Activated naive CD8-positive, alpha-beta T cell (primary cell): ENCODE results near the gene SKOR1.

Experiments used
- H3K27ac Mint-ChIP-seq: one replicate; pipeline ENCODE4 v1.8.0; 2021; ENCODE audit warnings: mixed read lengths
- H3K27me3 Mint-ChIP-seq: one replicate; pipeline ENCODE4 v1.8.0; 2021; ENCODE audit warnings: mixed read lengths
- H3K36me3 Mint-ChIP-seq: one replicate; pipeline ENCODE4 v1.8.0; 2021; ENCODE audit warnings: mixed read lengths
- H3K4me1 Mint-ChIP-seq: one replicate; pipeline ENCODE4 v1.8.0; 2021; ENCODE audit warnings: low read depth, mixed read lengths
- H3K4me3 Mint-ChIP-seq: one replicate; pipeline ENCODE4 v1.8.0; 2021; ENCODE audit warnings: mild to moderate bottlenecking, mixed read lengths
- H3K9me3 Mint-ChIP-seq: one replicate; pipeline ENCODE4 v1.8.0; 2021; ENCODE audit warnings: low read depth, mixed read lengths

The SKOR1 gene

GRCh38 chr15:67820992-67821783 is 4.1 kb upstream of the SKOR1 start:
- Mint-ChIP-seq H3K27ac (no peak overlapping the region), H3K9me3 (no peaks in the 10 kb centered on the region), H3K36me3 (peaks cover 5% of the 10 kb centered on the region), H3K4me3 (no peak overlapping the region), H3K27me3 (peaks cover 42% of the 10 kb centered on the region), H3K4me1 (peaks cover 35% of the 10 kb centered on the region)

DNA sequence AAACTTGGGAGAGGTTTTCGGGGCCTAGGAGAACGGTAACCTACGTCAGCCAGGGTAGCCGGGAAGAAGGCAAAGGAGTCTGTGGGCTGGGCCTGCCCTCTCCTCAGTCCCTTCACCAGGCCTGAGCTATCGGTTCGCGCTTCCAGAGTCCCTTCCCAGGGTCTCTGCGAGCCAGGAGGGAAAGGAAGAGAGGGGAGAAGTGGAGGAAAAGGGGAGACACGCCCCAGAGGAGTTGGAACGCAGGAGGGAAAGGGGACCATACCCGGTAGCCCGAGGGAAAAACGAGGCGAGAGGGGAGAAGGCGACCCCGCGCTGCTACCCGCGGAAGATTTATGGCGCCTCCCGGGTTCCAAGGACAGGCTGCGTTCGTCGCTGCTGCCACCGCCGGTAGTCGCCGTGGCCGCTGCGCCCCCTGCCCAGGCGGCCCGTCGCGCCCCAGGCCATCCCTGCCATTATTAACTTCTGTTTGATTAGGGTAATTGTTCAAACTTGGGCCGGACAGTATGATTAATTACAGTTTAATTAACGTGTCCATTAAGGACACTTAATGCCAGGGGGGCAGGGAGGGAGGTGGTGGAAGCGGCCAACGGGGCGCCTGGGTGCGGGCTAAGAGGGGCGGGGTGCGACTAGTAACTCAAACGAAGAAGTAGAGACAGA is 3.4 kb upstream of the SKOR1 start:
- Mint-ChIP-seq H3K9me3 (no peaks in the 10 kb centered on the region), H3K4me1 (peaks cover 38% of the 10 kb centered on the region), H3K27ac (no peak overlapping the region), H3K27me3 (peaks cover 41% of the 10 kb centered on the region), H3K36me3 (peaks cover 2% of the 10 kb centered on the region), H3K4me3 (peak overlapping the region; percentile 59)

- Mint-ChIP-seq H3K27ac (no peak overlapping the region), H3K4me3 (peak overlapping the region; percentile 36), H3K9me3 (no peaks in the 10 kb centered on the region), H3K4me1 (peaks cover 38% of the 10 kb centered on the region), H3K36me3 (no peaks in the 10 kb centered on the region), H3K27me3 (peaks cover 40% of the 10 kb centered on the region)
Observed at GRCh38 chr15:67822537-67823313, 2.6 kb upstream of the SKOR1 start.

DNA sequence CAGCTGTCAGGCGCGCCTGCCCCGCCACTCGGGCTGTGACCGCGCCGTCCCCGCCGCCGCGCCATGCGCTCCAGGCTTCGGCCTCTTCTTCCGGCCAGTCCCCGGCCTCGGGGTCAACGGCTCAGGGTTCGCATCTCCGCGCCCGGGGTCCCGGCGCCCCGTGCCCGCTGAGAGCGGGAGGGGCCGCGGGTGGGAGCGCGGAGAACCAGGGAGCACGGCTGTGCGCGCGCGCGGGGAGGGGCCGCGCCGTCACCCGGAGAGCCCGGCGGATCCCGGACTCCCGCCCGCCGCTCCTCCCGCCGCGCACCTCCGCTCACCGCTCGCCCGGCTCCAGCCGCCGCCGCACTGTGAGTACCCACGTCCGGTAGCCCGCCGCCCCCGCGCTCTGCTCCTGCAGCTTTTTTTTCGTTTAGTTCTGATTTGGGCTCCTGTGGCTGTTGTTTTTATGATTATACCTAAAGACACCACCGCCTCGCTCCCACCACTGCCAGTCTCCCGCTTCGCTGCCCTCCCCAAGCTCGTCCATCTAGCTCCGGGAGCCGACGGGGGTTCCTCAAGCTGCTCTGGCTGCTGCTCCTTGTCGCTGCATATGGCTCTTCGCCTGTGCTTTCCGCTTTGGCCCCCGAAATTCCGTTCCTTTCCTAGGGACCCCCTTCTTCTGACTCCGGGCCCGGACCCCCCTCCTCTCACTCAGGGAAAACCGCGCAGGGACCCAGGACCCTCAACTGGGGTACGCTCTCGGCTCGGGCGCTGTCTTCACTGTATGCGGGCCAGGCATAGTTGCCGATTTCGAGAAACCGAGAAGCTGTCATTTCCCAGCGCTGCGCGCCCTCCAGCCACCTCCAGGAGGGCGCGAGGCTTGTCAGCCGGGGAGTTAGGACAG is 1.8 kb upstream of the SKOR1 start:
- Mint-ChIP-seq H3K27me3 (peaks cover 38% of the 10 kb centered on the region), H3K36me3 (no peaks in the 10 kb centered on the region), H3K4me1 (peaks cover 41% of the 10 kb centered on the region), H3K4me3 (peak overlapping the region; percentile 87), H3K27ac (no peak overlapping the region), H3K9me3 (no peaks in the 10 kb centered on the region)

GRCh38 chr15:67824197-67824968 is 926 bp upstream of the SKOR1 start:
- Mint-ChIP-seq H3K36me3 (no peaks in the 10 kb centered on the region), H3K4me3 (peak overlapping the region; percentile 87), H3K27ac (no peak overlapping the region), H3K4me1 (peaks cover 46% of the 10 kb centered on the region), H3K27me3 (peaks cover 40% of the 10 kb centered on the region), H3K9me3 (no peaks in the 10 kb centered on the region)

DNA sequence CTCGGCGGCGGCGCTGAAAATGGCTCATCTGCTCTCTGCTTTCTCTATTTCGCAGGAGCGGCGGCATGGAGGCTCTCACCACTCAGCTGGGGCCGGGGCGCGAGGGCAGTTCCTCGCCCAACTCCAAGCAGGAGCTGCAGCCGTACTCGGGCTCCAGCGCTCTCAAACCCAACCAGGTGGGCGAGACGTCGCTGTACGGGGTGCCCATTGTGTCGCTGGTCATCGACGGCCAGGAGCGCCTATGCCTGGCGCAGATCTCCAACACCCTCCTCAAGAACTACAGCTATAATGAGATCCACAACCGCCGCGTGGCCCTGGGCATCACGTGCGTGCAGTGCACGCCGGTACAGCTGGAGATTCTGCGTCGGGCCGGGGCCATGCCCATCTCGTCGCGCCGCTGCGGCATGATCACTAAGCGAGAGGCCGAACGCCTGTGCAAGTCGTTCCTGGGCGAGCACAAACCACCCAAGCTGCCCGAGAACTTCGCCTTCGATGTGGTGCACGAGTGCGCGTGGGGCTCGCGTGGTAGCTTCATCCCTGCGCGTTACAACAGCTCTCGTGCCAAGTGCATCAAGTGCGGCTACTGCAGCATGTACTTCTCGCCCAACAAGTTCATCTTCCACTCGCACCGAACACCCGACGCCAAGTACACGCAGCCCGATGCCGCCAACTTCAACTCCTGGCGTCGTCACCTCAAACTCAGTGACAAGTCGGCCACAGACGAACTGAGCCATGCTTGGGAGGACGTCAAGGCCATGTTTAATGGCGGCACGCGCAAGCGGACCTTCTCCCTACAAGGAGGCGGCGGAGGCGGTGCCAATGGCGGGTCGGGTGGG is 790 bp downstream of the SKOR1 start:
- Mint-ChIP-seq H3K4me1 (peaks cover 49% of the 10 kb centered on the region), H3K36me3 (no peaks in the 10 kb centered on the region), H3K4me3 (peak overlapping the region; percentile 73), H3K27ac (peak overlapping the region; percentile 51), H3K9me3 (no peaks in the 10 kb centered on the region), H3K27me3 (peaks cover 44% of the 10 kb centered on the region)

DNA sequence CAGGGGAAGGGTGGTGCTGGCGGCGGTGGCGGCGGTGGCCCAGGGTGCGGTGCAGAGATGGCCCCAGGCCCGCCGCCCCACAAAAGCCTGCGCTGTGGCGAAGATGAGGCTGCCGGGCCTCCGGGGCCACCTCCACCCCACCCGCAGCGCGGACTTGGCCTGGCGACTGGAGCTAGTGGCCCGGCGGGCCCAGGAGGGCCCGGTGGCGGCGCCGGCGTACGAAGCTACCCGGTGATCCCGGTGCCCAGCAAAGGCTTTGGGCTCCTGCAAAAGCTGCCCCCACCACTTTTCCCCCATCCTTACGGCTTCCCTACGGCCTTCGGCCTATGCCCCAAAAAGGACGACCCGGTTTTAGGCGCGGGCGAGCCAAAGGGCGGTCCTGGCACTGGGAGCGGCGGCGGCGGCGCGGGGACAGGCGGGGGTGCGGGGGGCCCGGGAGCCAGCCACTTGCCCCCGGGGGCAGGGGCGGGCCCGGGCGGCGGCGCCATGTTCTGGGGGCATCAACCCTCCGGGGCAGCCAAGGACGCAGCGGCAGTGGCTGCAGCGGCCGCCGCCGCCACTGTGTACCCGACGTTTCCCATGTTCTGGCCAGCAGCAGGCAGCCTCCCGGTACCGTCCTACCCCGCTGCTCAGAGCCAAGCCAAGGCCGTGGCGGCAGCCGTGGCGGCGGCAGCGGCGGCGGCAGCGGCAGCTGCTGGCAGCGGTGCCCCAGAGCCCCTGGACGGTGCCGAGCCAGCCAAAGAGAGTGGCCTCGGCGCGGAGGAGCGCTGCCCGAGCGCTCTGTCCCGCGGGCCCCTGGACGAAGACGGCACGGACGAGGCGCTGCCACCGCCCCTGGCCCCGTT is 1.6 kb downstream of the SKOR1 start:
- H3K4me1 Mint-ChIP-seq = peaks cover 42% of the 10 kb centered on the region
- no peak overlapping the region for H3K27ac Mint-ChIP-seq
- peaks cover 44% of the 10 kb centered on the region for H3K27me3 Mint-ChIP-seq
- H3K36me3 Mint-ChIP-seq = no peaks in the 10 kb centered on the region
- H3K4me3 Mint-ChIP-seq = no peak overlapping the region
- no peaks in the 10 kb centered on the region for H3K9me3 Mint-ChIP-seq

DNA sequence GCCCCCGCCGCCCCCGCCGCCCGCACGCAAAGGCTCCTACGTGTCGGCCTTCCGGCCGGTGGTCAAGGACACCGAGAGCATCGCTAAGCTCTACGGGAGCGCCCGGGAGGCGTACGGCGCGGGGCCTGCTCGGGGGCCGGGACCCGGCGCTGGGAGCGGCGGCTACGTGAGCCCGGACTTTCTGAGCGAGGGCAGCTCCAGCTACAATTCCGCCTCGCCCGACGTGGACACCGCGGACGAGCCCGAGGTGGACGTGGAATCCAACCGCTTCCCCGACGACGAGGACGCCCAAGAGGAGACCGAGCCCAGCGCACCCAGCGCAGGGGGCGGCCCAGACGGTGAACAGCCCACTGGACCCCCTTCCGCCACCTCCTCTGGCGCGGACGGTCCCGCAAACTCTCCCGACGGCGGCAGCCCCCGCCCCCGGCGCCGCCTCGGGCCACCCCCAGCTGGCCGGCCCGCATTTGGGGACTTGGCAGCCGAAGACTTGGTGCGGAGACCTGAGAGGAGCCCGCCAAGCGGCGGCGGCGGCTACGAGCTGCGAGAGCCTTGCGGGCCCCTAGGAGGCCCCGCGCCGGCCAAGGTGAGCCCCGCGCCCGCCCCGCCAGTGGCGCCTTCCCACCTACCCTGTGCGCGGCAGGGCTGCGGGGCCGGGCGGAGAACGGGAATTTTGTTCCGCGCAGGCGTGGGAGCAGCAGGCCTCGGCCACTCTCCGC is 2.4 kb downstream of the SKOR1 start:
- Mint-ChIP-seq H3K36me3 (no peaks in the 10 kb centered on the region), H3K4me3 (no peak overlapping the region), H3K9me3 (no peaks in the 10 kb centered on the region), H3K27ac (no peak overlapping the region), H3K27me3 (peaks cover 39% of the 10 kb centered on the region), H3K4me1 (peaks cover 36% of the 10 kb centered on the region)

DNA sequence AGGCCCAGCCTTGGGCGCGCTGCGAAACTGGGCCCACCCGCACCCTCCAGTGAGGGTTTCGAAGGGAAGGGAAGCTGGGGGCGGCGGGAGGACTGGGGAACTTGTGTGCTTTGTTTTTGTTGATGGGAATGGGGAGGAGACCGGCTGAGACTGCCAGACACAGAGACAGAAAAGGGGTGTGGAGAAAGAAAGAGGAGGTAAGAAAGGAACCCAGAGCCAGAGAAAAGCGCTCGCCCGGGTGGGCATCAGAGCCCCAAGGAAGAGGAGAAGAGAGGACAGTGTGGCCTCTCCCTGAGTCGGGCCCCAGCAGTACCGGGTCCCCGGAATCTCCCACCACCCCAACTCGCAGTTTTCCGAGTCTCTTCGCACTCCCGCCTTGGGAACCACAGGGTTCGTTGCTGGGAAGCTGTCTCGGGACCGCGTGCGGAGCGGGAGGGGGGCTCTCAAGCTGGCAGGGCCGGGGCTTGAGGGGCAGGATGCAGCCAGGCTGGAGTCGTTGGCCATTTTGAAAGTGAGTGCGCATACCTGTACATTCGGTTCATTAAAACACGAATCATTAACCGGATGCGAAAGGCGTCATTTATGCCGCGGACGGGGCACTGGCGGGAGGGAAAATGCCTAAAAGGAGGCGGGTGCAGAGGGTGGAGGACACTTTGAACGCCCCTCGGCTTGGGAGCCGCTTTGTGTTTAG is 3.1 kb downstream of the SKOR1 start:
- H3K9me3 Mint-ChIP-seq = no peaks in the 10 kb centered on the region
- H3K4me3 Mint-ChIP-seq = peak overlapping the region; percentile 57
- no peaks in the 10 kb centered on the region for H3K36me3 Mint-ChIP-seq
- H3K27ac Mint-ChIP-seq = no peak overlapping the region
- H3K4me1 Mint-ChIP-seq = peaks cover 43% of the 10 kb centered on the region
- peaks cover 44% of the 10 kb centered on the region for H3K27me3 Mint-ChIP-seq

DNA sequence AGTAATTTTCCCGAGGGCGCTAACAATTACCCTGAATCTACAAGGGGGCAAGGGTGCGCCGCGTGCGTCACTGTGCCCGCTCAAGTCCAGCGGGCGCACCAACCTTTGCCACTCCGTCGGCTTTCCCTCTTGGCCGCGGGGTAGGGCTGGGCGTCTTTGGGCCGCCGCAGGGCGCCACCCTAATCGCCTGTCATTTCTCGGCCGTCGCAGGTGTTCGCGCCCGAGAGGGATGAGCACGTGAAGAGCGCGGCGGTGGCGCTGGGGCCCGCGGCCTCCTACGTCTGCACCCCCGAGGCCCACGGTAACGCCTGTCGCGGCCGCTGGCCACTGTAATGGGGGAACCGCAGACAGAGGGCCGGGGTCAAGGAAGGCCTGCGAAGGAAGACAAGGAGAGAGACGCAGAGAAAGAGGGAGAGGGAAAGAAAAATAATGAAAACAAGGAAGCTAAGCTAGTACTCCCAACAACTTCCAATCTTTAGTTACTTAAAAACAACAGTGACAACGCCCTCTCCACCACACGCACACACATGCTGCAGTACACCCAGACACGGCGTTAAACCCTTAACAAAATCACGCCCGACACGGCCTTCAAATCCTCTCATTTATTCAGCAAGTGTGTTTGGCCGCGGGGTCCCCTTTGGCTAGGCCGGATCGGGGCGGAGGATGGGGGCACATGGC is 3.8 kb downstream of the SKOR1 start:
- H3K4me3 Mint-ChIP-seq = peak overlapping the region; percentile 48
- H3K27me3 Mint-ChIP-seq = peaks cover 41% of the 10 kb centered on the region
- no peaks in the 10 kb centered on the region for H3K9me3 Mint-ChIP-seq
- peaks cover 43% of the 10 kb centered on the region for H3K4me1 Mint-ChIP-seq
- no peaks in the 10 kb centered on the region for H3K36me3 Mint-ChIP-seq
- no peak overlapping the region for H3K27ac Mint-ChIP-seq
